GM19193 (cell line): ENCODE results near the gene ZBTB38.

Source experiments
- POLR2A ChIP-seq: IDR thresholded peaks from 4 replicates; pipeline ENCODE4 v1.6.1; 2011; ENCODE audit not compliant: insufficient read depth, insufficient read length; ENCODE audit errors: extremely low read depth

ZBTB38 gene

DNA sequence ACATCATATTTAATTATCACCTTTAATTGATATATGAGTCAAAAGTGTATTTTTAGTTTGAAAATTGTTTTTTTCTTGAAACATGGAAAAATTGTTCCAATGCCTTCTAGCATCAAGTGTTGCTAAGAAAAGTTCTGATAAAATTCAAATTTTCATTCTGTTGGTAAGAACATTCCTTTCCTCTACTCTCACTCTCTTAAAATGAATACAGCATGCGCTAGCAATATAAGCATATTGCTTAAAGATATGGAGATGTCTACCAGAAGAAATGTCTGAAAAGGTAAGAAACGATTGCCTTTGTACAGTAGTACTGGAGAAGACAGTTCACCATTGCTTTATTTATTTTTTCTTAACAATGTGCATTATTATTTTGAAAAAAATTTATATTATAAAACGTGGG lies 17.6 kb upstream of the ZBTB38 start:
- no peak for TF ChIP-seq POLR2A

DNA sequence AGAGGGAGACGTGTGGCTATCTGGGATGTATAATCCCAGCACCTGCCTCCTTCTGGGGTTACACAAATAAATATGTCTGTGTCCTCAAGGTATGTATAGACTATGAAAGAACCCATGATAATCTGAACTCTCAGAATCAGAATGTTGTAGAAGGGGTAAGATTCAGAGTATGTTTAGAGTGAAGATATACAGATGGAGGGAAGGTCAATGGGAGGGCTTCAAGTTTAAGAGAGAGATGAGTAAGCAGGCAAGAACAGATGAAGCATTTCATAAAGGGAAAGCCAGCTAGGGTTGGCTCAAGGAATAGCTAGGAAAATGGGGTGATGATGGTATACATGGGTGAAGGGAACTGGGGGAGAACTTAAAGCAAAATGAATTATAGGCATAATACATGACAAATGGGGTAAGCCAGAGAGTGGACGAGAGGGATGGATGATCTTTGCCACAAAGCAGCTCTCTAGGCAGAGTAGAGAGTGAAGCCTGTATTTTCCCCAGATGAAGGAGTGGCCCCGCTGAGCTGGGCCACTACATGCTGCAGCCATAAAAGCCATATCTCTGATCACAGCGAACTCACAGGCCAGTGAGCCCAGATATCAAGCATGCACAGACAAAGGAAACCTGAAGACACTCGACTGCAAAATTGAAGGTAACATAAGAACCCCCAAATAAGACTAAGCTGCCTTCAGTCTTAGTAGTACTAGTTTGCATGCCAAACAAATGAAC lies 15.9 kb upstream of the ZBTB38 start:
- TF ChIP-seq POLR2A, result no peak

DNA sequence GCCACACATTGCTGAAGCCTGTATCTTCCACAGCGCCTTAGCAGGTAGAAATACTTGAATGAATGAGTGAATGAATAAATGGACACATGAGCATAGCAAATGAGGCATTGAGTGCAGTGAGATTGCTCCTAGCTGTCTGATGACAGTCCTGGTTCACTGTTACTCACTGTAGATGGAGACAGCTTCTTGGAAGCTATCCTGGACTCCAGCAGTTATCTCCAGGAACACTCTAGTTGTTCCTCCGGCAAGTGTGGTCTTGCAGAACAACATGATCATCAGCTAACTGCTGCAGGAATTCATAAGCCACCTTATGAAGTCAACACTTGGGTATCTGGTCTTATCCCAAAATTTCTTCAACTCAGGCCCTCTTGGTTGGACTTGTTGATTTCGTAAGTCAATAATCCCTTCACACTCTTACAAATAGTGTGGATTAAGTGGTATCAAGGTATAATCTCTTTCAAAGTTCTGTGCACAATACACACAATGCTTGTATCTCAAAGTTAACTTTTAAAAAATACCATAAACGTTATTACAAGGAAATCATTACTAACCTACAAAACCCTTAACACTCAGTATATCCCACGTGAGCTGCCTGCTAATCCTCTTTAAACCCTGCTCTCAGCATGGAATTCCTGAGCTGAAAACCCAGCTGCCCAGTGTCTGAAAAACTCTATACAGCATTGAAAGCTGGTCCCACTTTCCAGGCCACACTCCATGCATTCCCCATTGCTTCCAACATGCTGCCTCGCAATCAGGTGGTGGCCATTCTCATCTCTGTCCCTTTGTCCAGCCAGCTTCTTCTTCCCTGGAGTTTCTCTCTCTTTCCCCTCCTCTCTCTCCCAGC lies 14.4 kb upstream of the ZBTB38 start:
- TF ChIP-seq POLR2A, result no peak

DNA sequence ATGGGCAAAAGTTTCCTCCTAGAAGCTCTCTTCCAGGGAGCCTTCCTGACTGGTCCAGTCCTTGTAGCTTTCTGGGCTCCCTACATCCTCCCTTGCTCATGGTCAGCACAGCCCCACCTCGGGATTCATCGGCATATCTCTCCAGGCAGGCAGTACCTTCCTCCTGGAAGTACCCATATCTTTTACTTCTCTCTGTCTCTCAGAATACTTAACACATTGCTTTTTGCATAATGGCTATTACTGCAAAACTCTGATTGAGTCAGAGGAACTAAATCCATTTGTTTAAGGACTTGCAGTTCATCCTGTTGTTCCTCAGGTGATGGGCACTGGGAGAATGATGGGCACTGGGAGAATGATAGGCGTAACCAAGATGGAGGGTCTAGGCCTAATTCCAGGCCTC lies 13.8 kb upstream of the ZBTB38 start:
- no peak for TF ChIP-seq POLR2A

- TF ChIP-seq POLR2A, result no peak
Observed at GRCh38 chr3:141355242-141355641, 13.1 kb upstream of the ZBTB38 start.

- TF ChIP-seq POLR2A, result no peak
Observed at GRCh38 chr3:141356046-141356445, 12.3 kb upstream of the ZBTB38 start.

- no peak for TF ChIP-seq POLR2A
Observed at GRCh38 chr3:141360888-141361598, 7.3 kb upstream of the ZBTB38 start.

DNA sequence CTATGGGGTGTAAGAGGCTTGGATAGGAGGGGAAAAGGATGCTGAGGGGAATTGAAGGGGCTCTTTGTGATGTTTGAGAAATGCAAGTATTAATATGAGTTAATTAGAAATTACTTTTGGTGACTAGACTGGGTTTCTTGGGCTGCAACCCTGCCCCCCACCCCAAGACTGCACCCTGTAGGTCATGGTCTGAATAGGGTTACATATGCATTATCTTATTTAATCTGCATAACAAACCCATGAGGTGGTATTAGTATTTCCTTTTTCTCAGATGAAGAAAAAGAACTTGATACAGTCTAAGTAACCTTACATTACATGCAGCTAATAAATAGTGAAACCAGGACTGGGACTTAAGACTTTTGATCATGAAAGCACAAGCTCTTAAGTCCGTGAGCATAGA lies 5.6 kb upstream of the ZBTB38 start:
- no peak for TF ChIP-seq POLR2A

DNA sequence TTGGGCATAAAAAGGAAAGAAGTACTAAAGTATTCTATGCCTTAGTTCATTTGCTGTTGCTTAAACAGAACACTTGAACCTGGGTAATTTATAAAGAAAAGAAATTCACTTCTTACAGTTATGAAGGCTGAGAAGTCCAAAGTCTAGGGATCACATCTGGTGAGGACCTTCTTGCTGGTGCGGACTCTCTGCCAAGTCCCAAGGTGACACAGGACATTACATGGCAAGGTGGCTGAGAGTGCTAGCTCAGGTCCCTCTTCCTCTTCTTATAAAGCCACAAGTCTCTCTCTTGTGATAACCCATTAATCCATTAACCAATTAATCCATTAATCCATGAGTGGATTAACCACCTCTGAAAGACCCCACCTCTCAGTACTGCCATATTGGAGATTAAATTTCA lies 3.1 kb upstream of the ZBTB38 start:
- no peak for TF ChIP-seq POLR2A

- TF ChIP-seq POLR2A, result no peak
Observed at GRCh38 chr3:141366285-141367037, 1.8 kb upstream of the ZBTB38 start.

DNA sequence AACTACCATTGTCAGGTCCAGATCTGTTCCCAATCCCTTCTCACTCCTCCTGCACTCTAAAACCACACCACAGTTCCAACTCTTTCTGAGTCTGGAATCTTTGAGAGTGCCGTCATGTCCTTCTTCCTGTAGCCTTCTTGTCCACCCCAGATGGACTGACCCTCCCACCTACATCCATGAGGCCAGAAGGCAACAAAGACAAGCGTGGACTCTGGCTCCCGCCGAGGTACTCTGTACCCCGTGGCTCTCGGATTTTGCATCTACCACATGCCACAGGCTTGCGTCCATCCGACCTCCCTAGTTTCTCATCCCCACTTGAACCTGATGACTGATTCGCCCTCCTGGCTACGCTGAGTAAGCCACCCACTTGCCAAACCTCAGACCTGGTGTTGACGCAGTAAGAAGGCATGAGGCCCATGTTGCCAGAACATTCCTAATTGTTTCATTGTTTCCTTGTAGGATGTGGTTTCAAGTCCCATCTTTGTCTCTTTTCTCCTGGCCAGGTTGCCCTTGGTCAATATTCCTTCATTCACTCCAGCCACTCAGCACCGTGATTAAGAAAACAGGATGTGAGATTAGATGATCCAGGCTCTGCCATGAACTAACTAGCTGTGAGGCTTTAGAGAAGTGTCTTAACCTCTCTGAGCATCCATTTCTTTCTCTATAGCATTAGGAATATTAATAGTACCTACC lies 1.1 kb upstream of the ZBTB38 start:
- TF ChIP-seq POLR2A, result no peak

GRCh38 chr3:141368925-141369794 lies 856 bp downstream of the ZBTB38 start:
- no peak for TF ChIP-seq POLR2A

- no peak for TF ChIP-seq POLR2A
Observed at GRCh38 chr3:141370065-141370533, 1.8 kb downstream of the ZBTB38 start.

DNA sequence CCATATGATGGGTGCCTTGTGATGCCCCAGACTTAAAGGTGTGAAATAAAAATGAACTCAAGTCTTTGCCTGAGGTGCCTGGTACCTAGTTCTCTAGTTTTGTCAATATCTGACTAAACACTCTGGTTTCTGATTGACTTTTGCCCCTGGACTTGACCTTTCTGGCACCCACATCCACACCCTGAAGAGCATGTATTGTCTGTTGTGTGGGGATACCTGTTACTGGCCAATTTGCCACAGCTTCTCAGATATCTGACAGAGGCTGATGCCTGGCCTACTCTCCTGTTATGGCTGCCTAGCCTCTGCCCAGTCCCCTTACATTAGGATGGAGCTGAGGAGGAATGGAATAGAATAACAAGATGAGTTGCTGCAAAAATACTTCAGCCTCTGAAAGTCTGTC lies 3.6 kb downstream of the ZBTB38 start:
- no peak for TF ChIP-seq POLR2A

- no peak for TF ChIP-seq POLR2A
Observed at GRCh38 chr3:141372656-141373055, 4.4 kb downstream of the ZBTB38 start.
